ENCODE measurements around the gene MCM9. TPM values are rescaled to one million over a fixed set of nuclear protein-coding genes. Genes with fewer than 3 reads are reported as not detected.

The MCM9 gene
- total RNA-seq, 1 experiment from 2014 or later, result 18.6 TPM

GRCh38 chr6:118923035-118923434 is 11.9 kb downstream of the MCM9 start:
- no peak overlapping the region for H4K5ac ChIP-seq (ENCODE audit: insufficient read length, low read depth, low read length)
- no peak overlapping the region for H2AFZ ChIP-seq (ENCODE audit: low read length)
- H3K23ac ChIP-seq (ENCODE audit: insufficient read length, low read depth, low read length), result no peak overlapping the region
- no peak overlapping the region for H3K56ac ChIP-seq (ENCODE audit: insufficient read length, low read depth, low read length)
- H3K79me1 ChIP-seq (ENCODE audit: insufficient read depth, low read depth, low read length, poor library complexity, severe bottlenecking), result no peaks in the 10 kb centered on the region
- WGBS (ENCODE audit: extremely low coverage, insufficient read length, low lambda C conversion rate), result no CpG with 5 or more reads among the region's 3 CpGs
- H3K23me2 ChIP-seq (ENCODE audit: insufficient read length, low read depth, low read length, poor library complexity, severe bottlenecking), result no peaks in the 10 kb centered on the region
- H2BK120ac ChIP-seq (ENCODE audit: low read depth, low read length, poor library complexity, severe bottlenecking), result no peak overlapping the region
- no peak overlapping the region for H2BK20ac ChIP-seq (ENCODE audit: low read depth, low read length, poor library complexity, severe bottlenecking)
- Mint-ChIP-seq H3K27ac (peak overlapping the region in 1 of 3 experiments; percentile 59; a peak in 1 of 7 replicates), H3K4me3 (no peak overlapping the region), H3K9me3 (no peaks in the 10 kb centered on the region), H3K36me3 (ENCODE audit: insufficient read depth in 1 of 3, low read depth in 3 of 3) (peaks cover 17 to 56% (median 40%) of the 10 kb centered on the region in 3 experiments; a peak in 6 of 7 replicates), H3K27me3 (ENCODE audit: low read depth) (no peaks in the 10 kb centered on the region), H3K4me1 (no peaks in the 10 kb centered on the region)
- H3K18ac ChIP-seq (ENCODE audit: insufficient read length, low read depth, low read length), result no peak overlapping the region
- no peak overlapping the region for H2AK5ac ChIP-seq (ENCODE audit: insufficient read length, low read length)
- no peak overlapping the region for H3K27ac ChIP-seq (ENCODE audit: insufficient read length, low read depth, low read length)
- H3T11ph ChIP-seq (ENCODE audit: low read length), result no peak overlapping the region
- no peak overlapping the region for H4K8ac ChIP-seq (replicated peaks; ENCODE audit: insufficient read length, low read depth, low read length)
- no peak overlapping the region for H2BK15ac ChIP-seq (ENCODE audit: low read depth, low read length)
- H3K4ac ChIP-seq (ENCODE audit: low read depth, low read length), result no peak overlapping the region
- H3K4me1 ChIP-seq (ENCODE audit: insufficient read depth, low read length), result no peaks in the 10 kb centered on the region
- H2BK5ac ChIP-seq (ENCODE audit: insufficient read length, low read length), result no peak overlapping the region
- H2BK12ac ChIP-seq (ENCODE audit: insufficient read length, low read depth, low read length), result no peak overlapping the region
- H3K9ac ChIP-seq (ENCODE audit: extremely low read depth, insufficient read length, low read length), result no peak overlapping the region
- DNase-seq, result no peak
- H3K4me2 ChIP-seq (ENCODE audit: insufficient read depth, insufficient read length, low read length), result no peak overlapping the region
- no peaks in the 10 kb centered on the region for H3K79me2 ChIP-seq (ENCODE audit: insufficient read depth, low read length)
- no peaks in the 10 kb centered on the region for H4K20me1 ChIP-seq (ENCODE audit: control insufficient read depth, insufficient read depth, insufficient read length)
- TF ChIP-seq, protein P1, sequence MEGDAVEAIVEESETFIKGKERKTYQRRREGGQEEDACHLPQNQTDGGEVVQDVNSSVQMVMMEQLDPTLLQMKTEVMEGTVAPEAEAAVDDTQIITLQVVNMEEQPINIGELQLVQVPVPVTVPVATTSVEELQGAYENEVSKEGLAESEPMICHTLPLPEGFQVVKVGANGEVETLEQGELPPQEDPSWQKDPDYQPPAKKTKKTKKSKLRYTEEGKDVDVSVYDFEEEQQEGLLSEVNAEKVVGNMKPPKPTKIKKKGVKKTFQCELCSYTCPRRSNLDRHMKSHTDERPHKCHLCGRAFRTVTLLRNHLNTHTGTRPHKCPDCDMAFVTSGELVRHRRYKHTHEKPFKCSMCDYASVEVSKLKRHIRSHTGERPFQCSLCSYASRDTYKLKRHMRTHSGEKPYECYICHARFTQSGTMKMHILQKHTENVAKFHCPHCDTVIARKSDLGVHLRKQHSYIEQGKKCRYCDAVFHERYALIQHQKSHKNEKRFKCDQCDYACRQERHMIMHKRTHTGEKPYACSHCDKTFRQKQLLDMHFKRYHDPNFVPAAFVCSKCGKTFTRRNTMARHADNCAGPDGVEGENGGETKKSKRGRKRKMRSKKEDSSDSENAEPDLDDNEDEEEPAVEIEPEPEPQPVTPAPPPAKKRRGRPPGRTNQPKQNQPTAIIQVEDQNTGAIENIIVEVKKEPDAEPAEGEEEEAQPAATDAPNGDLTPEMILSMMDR (conservative IDR thresholded peaks at IDR 0.05), result no peak
- no peaks in the 10 kb centered on the region for H3K9me3 ChIP-seq (ENCODE audit: control insufficient read depth, low read depth, low read length)
- no peaks in the 10 kb centered on the region for H3K27me3 ChIP-seq (ENCODE audit: insufficient read depth, low read length)
- no peak overlapping the region for H3K14ac ChIP-seq (ENCODE audit: insufficient read depth, low read length)
- H4K91ac ChIP-seq (ENCODE audit: insufficient read length, low read depth, low read length), result no peak overlapping the region

All from H9 (cell line).